H9 (cell line): Measurements from ENCODE around the gene FAM163B. TPM values are rescaled to one million over a fixed set of nuclear protein-coding genes. Genes with fewer than 3 reads are reported as not detected.

ENCODE experiments used
- DNase-seq: peaks from one replicate; pipeline ENCODE4 v3.0.0-alpha.2; 2017
- H2AFZ ChIP-seq: one replicate; pipeline ENCODE4 v1.6.1; 2013; ENCODE audit warnings: mild to moderate bottlenecking, low read length, control low read depth, moderate library complexity
- H2AK5ac ChIP-seq: 2 replicates; pipeline ENCODE4 v1.6.1; 2013; ENCODE audit warnings: low read length, control low read depth, mixed read lengths; ENCODE audit not compliant: insufficient read length
- H2BK120ac ChIP-seq: one replicate; pipeline ENCODE4 v1.6.1; 2013; ENCODE audit warnings: low read depth, mild to moderate bottlenecking, low read length, control low read depth, inconsistent platforms; ENCODE audit not compliant: poor library complexity, severe bottlenecking
- H2BK12ac ChIP-seq: 2 replicates; pipeline ENCODE4 v1.6.1; 2013; ENCODE audit warnings: low read length, control low read depth, mixed read lengths, low read depth; ENCODE audit not compliant: insufficient read length
- H2BK15ac ChIP-seq: 2 replicates; pipeline ENCODE4 v1.6.1; 2013; ENCODE audit warnings: low read depth, low read length, control low read depth
- H2BK20ac ChIP-seq: one replicate; pipeline ENCODE4 v1.6.1; 2013; ENCODE audit warnings: low read depth, mild to moderate bottlenecking, low read length, control low read depth, inconsistent platforms; ENCODE audit not compliant: poor library complexity, severe bottlenecking
- H2BK5ac ChIP-seq: 2 replicates; pipeline ENCODE4 v1.6.1; 2013; ENCODE audit warnings: low read length, control low read depth, mixed read lengths; ENCODE audit not compliant: insufficient read length
- H3K14ac ChIP-seq: 2 replicates; pipeline ENCODE4 v1.6.1; 2013; ENCODE audit warnings: low read length, control low read depth; ENCODE audit not compliant: insufficient read depth
- H3K18ac ChIP-seq: 2 replicates; pipeline ENCODE4 v1.6.1; 2013; ENCODE audit warnings: low read depth, mild to moderate bottlenecking, mixed read lengths, low read length, control low read depth; ENCODE audit not compliant: insufficient read length
- H3K23ac ChIP-seq: 2 replicates; pipeline ENCODE4 v1.6.1; 2013; ENCODE audit warnings: low read length, control low read depth, mixed read lengths, low read depth; ENCODE audit not compliant: insufficient read length
- H3K23me2 ChIP-seq: 2 replicates; pipeline ENCODE4 v1.6.1; 2013; ENCODE audit warnings: low read depth, mild to moderate bottlenecking, mixed read lengths, low read length, control low read depth; ENCODE audit not compliant: insufficient read length, poor library complexity, severe bottlenecking
- H3K27ac ChIP-seq: 2 replicates; pipeline ENCODE4 v1.5.1; 2013; ENCODE audit warnings: low read length, control low read depth, mixed read lengths, low read depth; ENCODE audit not compliant: insufficient read length
- H3K27me3 ChIP-seq: 2 replicates; pipeline ENCODE4 v1.6.1; 2013; ENCODE audit warnings: low read length, control low read depth, inconsistent platforms; ENCODE audit not compliant: insufficient read depth
- H3K4ac ChIP-seq: 2 replicates; pipeline ENCODE4 v1.6.1; 2013; ENCODE audit warnings: low read depth, mild to moderate bottlenecking, control low read depth, inconsistent platforms, low read length, moderate library complexity
- H3K4me1 ChIP-seq: 2 replicates; pipeline ENCODE4 v1.6.1; 2013; ENCODE audit warnings: low read length, control low read depth, inconsistent platforms; ENCODE audit not compliant: insufficient read depth
- H3K4me2 ChIP-seq: 2 replicates; pipeline ENCODE4 v1.6.1; 2013; ENCODE audit warnings: low read length, control low read depth, mixed read lengths; ENCODE audit not compliant: insufficient read length, insufficient read depth
- H3K56ac ChIP-seq: 2 replicates; pipeline ENCODE4 v1.6.1; 2013; ENCODE audit warnings: low read depth, mild to moderate bottlenecking, mixed read lengths, low read length, control low read depth; ENCODE audit not compliant: insufficient read length
- H3K79me1 ChIP-seq: 2 replicates; pipeline ENCODE4 v1.6.1; 2013; ENCODE audit warnings: low read depth, mild to moderate bottlenecking, moderate library complexity, low read length, control low read depth, inconsistent platforms; ENCODE audit not compliant: insufficient read depth, poor library complexity, severe bottlenecking
- H3K79me2 ChIP-seq: 2 replicates; pipeline ENCODE4 v1.6.1; 2013; ENCODE audit warnings: low read length, control low read depth, inconsistent platforms; ENCODE audit not compliant: insufficient read depth
- H3K9ac ChIP-seq: 2 replicates; pipeline ENCODE4 v1.6.1; 2013; ENCODE audit warnings: low read length, control low read depth, mixed read lengths; ENCODE audit not compliant: insufficient read length; ENCODE audit errors: extremely low read depth
- H3K9me3 ChIP-seq: one replicate; pipeline ENCODE4 v1.6.1; 2013; ENCODE audit warnings: low read depth, low read length, inconsistent platforms; ENCODE audit not compliant: control insufficient read depth
- H3T11ph ChIP-seq: one replicate; pipeline ENCODE4 v1.6.1; 2013; ENCODE audit warnings: mild to moderate bottlenecking, low read length, control low read depth, inconsistent platforms
- H4K20me1 ChIP-seq: one replicate; pipeline ENCODE4 v1.6.1; 2013; ENCODE audit not compliant: control insufficient read depth, insufficient read length, insufficient read depth
- H4K5ac ChIP-seq: 2 replicates; pipeline ENCODE4 v1.6.1; 2013; ENCODE audit warnings: low read depth, mild to moderate bottlenecking, mixed read lengths, low read length, control low read depth; ENCODE audit not compliant: insufficient read length
- H4K8ac ChIP-seq: replicated peaks from 2 replicates; pipeline ENCODE4 v1.6.1; 2013; ENCODE audit warnings: low read length, control low read depth, mixed read lengths, low read depth; ENCODE audit not compliant: insufficient read length
- H4K91ac ChIP-seq: 2 replicates; pipeline ENCODE4 v1.6.1; 2013; ENCODE audit warnings: low read depth, mild to moderate bottlenecking, moderate library complexity, mixed read lengths, low read length, control low read depth; ENCODE audit not compliant: insufficient read length
- H3K27ac Mint-ChIP-seq, 3 experiments: 2 replicates in 2 of 3; 3 replicates in 1 of 3; pipeline ENCODE4 v1.8.0; 2020 to 2021; ENCODE audit warnings: mixed read lengths in 3 of 3, mild to moderate bottlenecking in 1 of 3, moderate library complexity in 1 of 3
- H3K27me3 Mint-ChIP-seq: 2 replicates; pipeline ENCODE4 v1.8.0; 2021; ENCODE audit warnings: low read depth, mild to moderate bottlenecking, moderate library complexity, mixed read lengths
- H3K36me3 Mint-ChIP-seq, 3 experiments: 2 replicates in 2 of 3; 3 replicates in 1 of 3; pipeline ENCODE4 v1.8.0; 2020 to 2021; ENCODE audit warnings: low read depth in 3 of 3, mixed read lengths in 3 of 3; ENCODE audit not compliant: insufficient read depth in 1 of 3
- H3K4me1 Mint-ChIP-seq, 2 experiments: 2 replicates each; pipeline ENCODE4 v1.8.0; 2020; ENCODE audit warnings: mixed read lengths in 2 of 2
- H3K4me3 Mint-ChIP-seq, 2 experiments: 2 replicates in 1 of 2; 3 replicates in 1 of 2; pipeline ENCODE4 v1.8.0; 2020 to 2021; ENCODE audit warnings: mild to moderate bottlenecking in 2 of 2, mixed read lengths in 2 of 2, moderate library complexity in 1 of 2
- H3K9me3 Mint-ChIP-seq, 2 experiments: 2 replicates in 1 of 2; 3 replicates in 1 of 2; pipeline ENCODE4 v1.8.0; 2020; ENCODE audit warnings: mild to moderate bottlenecking in 2 of 2, mixed read lengths in 2 of 2, moderate library complexity in 1 of 2
- WGBS: extraction: QIAGEN DNeasy Blood & Tissue Kit; methylation state at CpG from one replicate; pipeline ENCODE4 v1.1.7; 2013; ENCODE audit warnings: missing lambda C conversion rate, low lambda C conversion rate, mixed read lengths; ENCODE audit not compliant: insufficient read length; ENCODE audit errors: extremely low coverage; 5-methylcytosine and 5-hydroxymethylcytosine counted together
- total RNA-seq: library from RNA; stranded (reverse); gene quantifications from 2 replicates; pipeline ENCODE4 v1.2.1, GENCODE V29; 2021
- TF ChIP-seq, protein P1 (sequence below): fragments of 200-600 bp; sonication (generic); conservative IDR thresholded peaks from 3 replicates; pipeline ENCODE4 v1.8.0; 2021; ENCODE audit warnings: antibody characterized with exemption, mild to moderate bottlenecking

The FAM163B gene
- total RNA-seq, 1 experiment from 2014 or later: 0.39 TPM

DNA sequence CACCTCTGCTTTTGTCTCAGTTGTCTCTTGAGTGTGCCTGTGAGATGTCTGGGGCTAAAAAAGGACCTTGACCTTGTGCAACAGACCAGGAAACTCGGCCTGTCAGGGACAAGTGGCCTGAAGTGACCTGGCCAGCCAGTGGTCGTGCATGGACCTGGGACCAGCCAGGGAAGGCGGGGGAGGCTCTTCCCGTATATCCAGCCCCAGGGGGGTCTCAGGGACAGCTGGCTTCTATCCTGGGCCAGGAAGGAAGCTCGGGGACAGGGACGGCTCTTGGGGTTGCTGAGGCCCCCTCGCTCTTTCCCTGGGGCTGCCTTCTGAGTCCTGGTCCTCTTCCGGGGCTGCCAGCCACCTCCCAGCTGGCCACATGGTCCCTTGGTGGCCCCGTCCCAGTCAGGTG is 77.9 kb downstream of the FAM163B start:
- Mint-ChIP-seq H3K4me3 (no peak overlapping the region), H3K9me3 (no peaks in the 10 kb centered on the region), H3K27me3 (peaks cover 28% of the 10 kb centered on the region), H3K36me3 (no peaks in the 10 kb centered on the region; a peak in 1 of 7 replicates), H3K4me1 (peaks cover 26 to 56% of the 10 kb centered on the region in 2 experiments), H3K27ac (no peak overlapping the region)
- no peak overlapping the region for H2AFZ ChIP-seq
- no peak overlapping the region for H3T11ph ChIP-seq
- no peak overlapping the region for H2BK20ac ChIP-seq
- peaks cover under 1% of the 10 kb centered on the region; the same call in 1 of the 2 replicates for H3K4me1 ChIP-seq
- no peak for DNase-seq
- no peak overlapping the region for H3K9ac ChIP-seq
- no peak overlapping the region for H3K56ac ChIP-seq
- H3K9me3 ChIP-seq: no peaks in the 10 kb centered on the region
- no peak overlapping the region for H3K23ac ChIP-seq
- H4K5ac ChIP-seq: no peak overlapping the region
- H3K23me2 ChIP-seq: peaks cover 9% of the 10 kb centered on the region
- no CpG with 5 or more reads among the region's 9 CpGs for WGBS
- H3K4me2 ChIP-seq: no peak overlapping the region
- H4K91ac ChIP-seq: no peak overlapping the region
- no peaks in the 10 kb centered on the region for H3K79me2 ChIP-seq
- no peak overlapping the region for H2BK15ac ChIP-seq
- H2BK12ac ChIP-seq: no peak overlapping the region
- H3K14ac ChIP-seq: no peak overlapping the region
- no peaks in the 10 kb centered on the region; the same call in 1 of the 2 replicates for H3K27me3 ChIP-seq
- no peaks in the 10 kb centered on the region for H4K20me1 ChIP-seq
- H3K18ac ChIP-seq: no peak overlapping the region
- TF ChIP-seq, protein P1, sequence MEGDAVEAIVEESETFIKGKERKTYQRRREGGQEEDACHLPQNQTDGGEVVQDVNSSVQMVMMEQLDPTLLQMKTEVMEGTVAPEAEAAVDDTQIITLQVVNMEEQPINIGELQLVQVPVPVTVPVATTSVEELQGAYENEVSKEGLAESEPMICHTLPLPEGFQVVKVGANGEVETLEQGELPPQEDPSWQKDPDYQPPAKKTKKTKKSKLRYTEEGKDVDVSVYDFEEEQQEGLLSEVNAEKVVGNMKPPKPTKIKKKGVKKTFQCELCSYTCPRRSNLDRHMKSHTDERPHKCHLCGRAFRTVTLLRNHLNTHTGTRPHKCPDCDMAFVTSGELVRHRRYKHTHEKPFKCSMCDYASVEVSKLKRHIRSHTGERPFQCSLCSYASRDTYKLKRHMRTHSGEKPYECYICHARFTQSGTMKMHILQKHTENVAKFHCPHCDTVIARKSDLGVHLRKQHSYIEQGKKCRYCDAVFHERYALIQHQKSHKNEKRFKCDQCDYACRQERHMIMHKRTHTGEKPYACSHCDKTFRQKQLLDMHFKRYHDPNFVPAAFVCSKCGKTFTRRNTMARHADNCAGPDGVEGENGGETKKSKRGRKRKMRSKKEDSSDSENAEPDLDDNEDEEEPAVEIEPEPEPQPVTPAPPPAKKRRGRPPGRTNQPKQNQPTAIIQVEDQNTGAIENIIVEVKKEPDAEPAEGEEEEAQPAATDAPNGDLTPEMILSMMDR: no peak
- no peaks in the 10 kb centered on the region for H3K79me1 ChIP-seq
- no peak overlapping the region for H4K8ac ChIP-seq
- H2BK120ac ChIP-seq: no peak overlapping the region
- H2BK5ac ChIP-seq: no peak overlapping the region
- no peak overlapping the region for H2AK5ac ChIP-seq
- no peak overlapping the region for H3K4ac ChIP-seq
- no peak overlapping the region for H3K27ac ChIP-seq
